Peyer's patch (tissue), 4 donors: ENCODE measurements around the gene MCTP1.

Experiments used
- POLR2A ChIP-seq, 2 donors: fragments of 450-650 bp; IDR thresholded peaks; one replicate each; pipeline ENCODE4 v1.5.1; 2017; ENCODE audit warnings: antibody characterized with exemption in 2 of 2, mild to moderate bottlenecking in 2 of 2, moderate library complexity in 2 of 2
- TF ChIP-seq, protein P1 (sequence below), 6 experiments: fragments of 450-650 bp in 4 of 6; fragments of 200-600 bp in 2 of 6; sonication (generic) in 1 of 6; IDR thresholded peaks; one replicate each; pipeline ENCODE4 v1.5.1; 2017 to 2019; ENCODE audit warnings: antibody characterized with exemption in 6 of 6, mild to moderate bottlenecking in 3 of 6, moderate library complexity in 1 of 6

GRCh38 chr5:94906750-94907149 lies 378.1 kb downstream of the MCTP1 start:
- TF ChIP-seq, protein P1, sequence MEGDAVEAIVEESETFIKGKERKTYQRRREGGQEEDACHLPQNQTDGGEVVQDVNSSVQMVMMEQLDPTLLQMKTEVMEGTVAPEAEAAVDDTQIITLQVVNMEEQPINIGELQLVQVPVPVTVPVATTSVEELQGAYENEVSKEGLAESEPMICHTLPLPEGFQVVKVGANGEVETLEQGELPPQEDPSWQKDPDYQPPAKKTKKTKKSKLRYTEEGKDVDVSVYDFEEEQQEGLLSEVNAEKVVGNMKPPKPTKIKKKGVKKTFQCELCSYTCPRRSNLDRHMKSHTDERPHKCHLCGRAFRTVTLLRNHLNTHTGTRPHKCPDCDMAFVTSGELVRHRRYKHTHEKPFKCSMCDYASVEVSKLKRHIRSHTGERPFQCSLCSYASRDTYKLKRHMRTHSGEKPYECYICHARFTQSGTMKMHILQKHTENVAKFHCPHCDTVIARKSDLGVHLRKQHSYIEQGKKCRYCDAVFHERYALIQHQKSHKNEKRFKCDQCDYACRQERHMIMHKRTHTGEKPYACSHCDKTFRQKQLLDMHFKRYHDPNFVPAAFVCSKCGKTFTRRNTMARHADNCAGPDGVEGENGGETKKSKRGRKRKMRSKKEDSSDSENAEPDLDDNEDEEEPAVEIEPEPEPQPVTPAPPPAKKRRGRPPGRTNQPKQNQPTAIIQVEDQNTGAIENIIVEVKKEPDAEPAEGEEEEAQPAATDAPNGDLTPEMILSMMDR (IDR thresholded peaks at IDR 0.05) = no peak
- TF ChIP-seq POLR2A (IDR thresholded peaks at IDR 0.05) = no peak
